ENCODE data around the gene ACOT6.
"Not testable (repeated sequence)": the region's sequence is repeated elsewhere in the genome, so short reads cannot be mapped to it uniquely, and the experiment has no call there.

The ACOT6 gene

GRCh38 chr14:73612339-73613045, at the start of gene ACOT6:
Gene ACOT6 (plus strand): TSS chr14:73612517. CDS start chr14:73612572, 55 bp downstream.
- DNase-seq (ENCODE audit: low spot score), result peak; percentile 53

GRCh38 chr14:73562696-73563095, 49.6 kb upstream of the ACOT6 start:
- not testable (repeated sequence) for DNase-seq (ENCODE audit: low spot score)

- DNase-seq (ENCODE audit: low spot score), result not testable (repeated sequence)
Observed at GRCh38 chr14:73566431-73566830, 45.9 kb upstream of the ACOT6 start.

GRCh38 chr14:73566935-73567334, 45.4 kb upstream of the ACOT6 start:
- not testable (repeated sequence) for DNase-seq (ENCODE audit: low spot score)

GRCh38 chr14:73567358-73567757, 45.0 kb upstream of the ACOT6 start:
- no peak for DNase-seq (ENCODE audit: low spot score)

- DNase-seq (ENCODE audit: low spot score), result no peak
Observed at GRCh38 chr14:73567951-73568885, 44.1 kb upstream of the ACOT6 start.

GRCh38 chr14:73568886-73569184, 43.5 kb upstream of the ACOT6 start:
- DNase-seq (ENCODE audit: low spot score), result not testable (repeated sequence)

- DNase-seq (ENCODE audit: low spot score), result peak; percentile 72
Observed at GRCh38 chr14:73569185-73569958, 42.9 kb upstream of the ACOT6 start, which contains the start of gene ACOT2. Gene ACOT2 (plus strand): TSS chr14:73569213. CDS start chr14:73569241, 28 bp downstream.

GRCh38 chr14:73570913-73571312, 41.4 kb upstream of the ACOT6 start:
- not testable (repeated sequence) for DNase-seq (ENCODE audit: low spot score)

- DNase-seq (ENCODE audit: low spot score), result not testable (repeated sequence)
Observed at GRCh38 chr14:73573034-73573433, 39.3 kb upstream of the ACOT6 start.

- not testable (repeated sequence) for DNase-seq (ENCODE audit: low spot score)
Observed at GRCh38 chr14:73573740-73574139, 38.6 kb upstream of the ACOT6 start.

- not testable (repeated sequence) for DNase-seq (ENCODE audit: low spot score)
Observed at GRCh38 chr14:73574251-73574650, 38.1 kb upstream of the ACOT6 start.

GRCh38 chr14:73576391-73576790, 35.9 kb upstream of the ACOT6 start:
- DNase-seq (ENCODE audit: low spot score), result no peak

GRCh38 chr14:73577214-73577613, 35.1 kb upstream of the ACOT6 start:
- not testable (repeated sequence) for DNase-seq (ENCODE audit: low spot score)

GRCh38 chr14:73582102-73582979, 30.0 kb upstream of the ACOT6 start:
- DNase-seq (ENCODE audit: low spot score), result not testable (repeated sequence)

GRCh38 chr14:73588695-73589094, 23.6 kb upstream of the ACOT6 start:
- no peak for DNase-seq (ENCODE audit: low spot score)

- DNase-seq (ENCODE audit: low spot score), result no peak
Observed at GRCh38 chr14:73589116-73589515, 23.2 kb upstream of the ACOT6 start.

- not testable (repeated sequence) for DNase-seq (ENCODE audit: low spot score)
Observed at GRCh38 chr14:73590673-73591004, 21.7 kb upstream of the ACOT6 start.

- DNase-seq (ENCODE audit: low spot score), result no peak
Observed at GRCh38 chr14:73591690-73592449, 20.4 kb upstream of the ACOT6 start, which contains the start of gene ACOT4. Gene ACOT4 (plus strand): TSS chr14:73591873. CDS start chr14:73591960, 87 bp downstream.

- DNase-seq (ENCODE audit: low spot score), result no peak
Observed at GRCh38 chr14:73594491-73594890, 17.8 kb upstream of the ACOT6 start.

Measured in putamen (tissue), 1 donor.